Measurements from ENCODE around the gene DPYD. TPM values are rescaled to one million over a fixed set of nuclear protein-coding genes. Genes with fewer than 3 reads are reported as not detected.
"Not testable (repeated sequence)": the region's sequence is repeated elsewhere in the genome, so short reads cannot be mapped to it uniquely, and the experiment has no call there.

Gene DPYD
- polyA plus RNA-seq, 3 donors from 2014 or later = 23.0 to 35.9 (median 30.8) TPM

GRCh38 chr1:97372531-97372930 is 548.3 kb downstream of the DPYD start:
- no peak for DNase-seq
- Mint-ChIP-seq H3K4me3 (no peak overlapping the region), H3K9me3 (no peaks in the 10 kb centered on the region), H3K4me1 (peaks cover 13 to 21% of the 10 kb centered on the region in 2 donors), H3K27ac (no peak overlapping the region), H3K27me3 (ENCODE audit: low read depth in 3 of 3) (peaks cover 0 to 3% (median 0%) of the 10 kb centered on the region in 3 donors), H3K36me3 (peaks cover 9 to 18% (median 15%) of the 10 kb centered on the region in 3 donors)

GRCh38 chr1:97368296-97368695 is 552.5 kb downstream of the DPYD start:
- no peaks in the 10 kb centered on the region for H3K4me1 Mint-ChIP-seq
- no peak overlapping the region for H3K4me3 Mint-ChIP-seq
- no peaks in the 10 kb centered on the region for H3K9me3 Mint-ChIP-seq

GRCh38 chr1:97366984-97367383 is 553.9 kb downstream of the DPYD start:
- H3K36me3 Mint-ChIP-seq = peaks cover 22 to 44% (median 43%) of the 10 kb centered on the region in 3 donors
- no peaks in the 10 kb centered on the region for H3K9me3 Mint-ChIP-seq
- H3K4me1 Mint-ChIP-seq = peaks cover 0 to 2% of the 10 kb centered on the region in 2 donors
- DNase-seq = no peak
- peaks cover 0 to 2% (median 1%) of the 10 kb centered on the region in 3 donors for H3K27me3 Mint-ChIP-seq (ENCODE audit: low read depth in 3 of 3)
- H3K4me3 Mint-ChIP-seq = no peak overlapping the region
- no peak overlapping the region for H3K27ac Mint-ChIP-seq

More at GRCh38 chr1:97368296-97368695, 552.5 kb downstream of the DPYD start:
- no peak for DNase-seq
- Mint-ChIP-seq H3K27me3 (ENCODE audit: low read depth in 3 of 3) (peaks cover 0 to 1% (median 0%) of the 10 kb centered on the region in 3 donors), H3K36me3 (peaks cover 24 to 39% (median 38%) of the 10 kb centered on the region in 3 donors), H3K27ac (no peak overlapping the region)

GRCh38 chr1:97365026-97365425 is 555.8 kb downstream of the DPYD start:
- Mint-ChIP-seq H3K36me3 (peaks cover 18 to 51% (median 41%) of the 10 kb centered on the region in 3 donors), H3K27ac (no peak overlapping the region), H3K27me3 (ENCODE audit: low read depth in 3 of 3) (peaks cover 0 to 2% (median 1%) of the 10 kb centered on the region in 3 donors), H3K4me3 (no peak overlapping the region), H3K4me1 (peaks cover 0 to 4% of the 10 kb centered on the region in 2 donors), H3K9me3 (no peaks in the 10 kb centered on the region)
- DNase-seq = no peak

- Mint-ChIP-seq H3K27ac (no peak overlapping the region), H3K9me3 (no peaks in the 10 kb centered on the region), H3K36me3 (peaks cover 17 to 53% (median 47%) of the 10 kb centered on the region in 3 donors), H3K4me1 (peaks cover 0 to 4% of the 10 kb centered on the region in 2 donors), H3K27me3 (ENCODE audit: low read depth in 3 of 3) (peaks cover 0 to 2% (median 1%) of the 10 kb centered on the region in 3 donors), H3K4me3 (no peak overlapping the region)
- DNase-seq = no peak
These were observed 556.7 kb downstream of the DPYD start for GRCh38 chr1:97364086-97364485.

- H3K4me1 Mint-ChIP-seq = peaks cover 0 to 2% of the 10 kb centered on the region in 2 donors
- no peak for DNase-seq
- H3K4me3 Mint-ChIP-seq = no peak overlapping the region
- H3K9me3 Mint-ChIP-seq = no peaks in the 10 kb centered on the region
- peaks cover 20 to 33% (median 30%) of the 10 kb centered on the region in 3 donors for H3K36me3 Mint-ChIP-seq
- peak overlapping the region in 1 of 6 donors; percentile 9 for H3K27ac Mint-ChIP-seq
- peaks cover 0 to 2% (median 0%) of the 10 kb centered on the region in 3 donors for H3K27me3 Mint-ChIP-seq (ENCODE audit: low read depth in 3 of 3)
These were observed 564.5 kb downstream of the DPYD start for GRCh38 chr1:97356309-97356708.

- Mint-ChIP-seq H3K4me1 (no peaks in the 10 kb centered on the region), H3K9me3 (no peaks in the 10 kb centered on the region), H3K4me3 (no peak overlapping the region), H3K36me3 (peaks cover 11 to 25% (median 13%) of the 10 kb centered on the region in 3 donors), H3K27me3 (ENCODE audit: low read depth in 3 of 3) (peaks cover 0 to 2% (median 0%) of the 10 kb centered on the region in 3 donors), H3K27ac (no peak overlapping the region)
- DNase-seq = no peak
These were observed 567.9 kb downstream of the DPYD start for GRCh38 chr1:97352936-97353382.

GRCh38 chr1:97351846-97352245 is 569.0 kb downstream of the DPYD start:
- H3K36me3 Mint-ChIP-seq = peaks cover 7 to 20% (median 8%) of the 10 kb centered on the region in 3 donors
- no peaks in the 10 kb centered on the region for H3K9me3 Mint-ChIP-seq
- DNase-seq = no peak
- H3K4me1 Mint-ChIP-seq = no peaks in the 10 kb centered on the region
- no peaks in the 10 kb centered on the region for H3K27me3 Mint-ChIP-seq (ENCODE audit: low read depth in 3 of 3)
- H3K27ac Mint-ChIP-seq = no peak overlapping the region
- H3K4me3 Mint-ChIP-seq = no peak overlapping the region

GRCh38 chr1:97350662-97351061 is 570.2 kb downstream of the DPYD start:
- Mint-ChIP-seq H3K4me3 (no peak overlapping the region), H3K27ac (no peak overlapping the region), H3K4me1 (no peaks in the 10 kb centered on the region), H3K36me3 (peaks cover 7 to 20% (median 8%) of the 10 kb centered on the region in 3 donors), H3K9me3 (peaks cover 0 to 1% (median 0%) of the 10 kb centered on the region in 6 donors), H3K27me3 (ENCODE audit: low read depth in 3 of 3) (no peaks in the 10 kb centered on the region)
- DNase-seq = no peak

GRCh38 chr1:97350241-97350640 is 570.6 kb downstream of the DPYD start:
- Mint-ChIP-seq H3K36me3 (peaks cover 4 to 20% (median 5%) of the 10 kb centered on the region in 3 donors), H3K4me1 (no peaks in the 10 kb centered on the region), H3K27me3 (ENCODE audit: low read depth in 3 of 3) (no peaks in the 10 kb centered on the region), H3K9me3 (peaks cover 0 to 1% (median 0%) of the 10 kb centered on the region in 6 donors), H3K4me3 (no peak overlapping the region), H3K27ac (no peak overlapping the region)
- DNase-seq = no peak

GRCh38 chr1:97349794-97350193 is 571.0 kb downstream of the DPYD start:
- not testable (repeated sequence) for H3K4me1 Mint-ChIP-seq; H3K9me3 Mint-ChIP-seq; H3K27me3 Mint-ChIP-seq (ENCODE audit: low read depth in 3 of 3); H3K27ac Mint-ChIP-seq; DNase-seq; H3K4me3 Mint-ChIP-seq
- H3K36me3 Mint-ChIP-seq = peaks cover 4 to 20% (median 5%) of the 10 kb centered on the region in 3 donors

- Mint-ChIP-seq H3K4me3 (no peak overlapping the region), H3K4me1 (no peaks in the 10 kb centered on the region), H3K9me3 (peaks cover 0 to 1% (median 0%) of the 10 kb centered on the region in 6 donors)
These were observed 572.1 kb downstream of the DPYD start for GRCh38 chr1:97348599-97349265.

GRCh38 chr1:97340951-97341350 is 579.9 kb downstream of the DPYD start:
- no peak overlapping the region for H3K27ac Mint-ChIP-seq

More at GRCh38 chr1:97348599-97349265, 572.1 kb downstream of the DPYD start:
- Mint-ChIP-seq H3K27me3 (ENCODE audit: low read depth in 3 of 3) (no peaks in the 10 kb centered on the region), H3K27ac (no peak overlapping the region), H3K36me3 (peaks cover 4 to 20% (median 5%) of the 10 kb centered on the region in 3 donors)
- no peak for DNase-seq

GRCh38 chr1:97338347-97338746 is 582.5 kb downstream of the DPYD start:
- no peak for DNase-seq
- Mint-ChIP-seq H3K27me3 (ENCODE audit: low read depth in 3 of 3) (peaks cover 0 to 2% (median 0%) of the 10 kb centered on the region in 3 donors), H3K4me3 (no peak overlapping the region), H3K27ac (no peak overlapping the region), H3K4me1 (no peaks in the 10 kb centered on the region), H3K36me3 (peaks cover 6 to 12% (median 11%) of the 10 kb centered on the region in 3 donors), H3K9me3 (no peaks in the 10 kb centered on the region)

More at GRCh38 chr1:97340951-97341350, 579.9 kb downstream of the DPYD start:
- Mint-ChIP-seq H3K4me1 (no peaks in the 10 kb centered on the region), H3K27me3 (ENCODE audit: low read depth in 3 of 3) (peaks cover 0 to 2% (median 0%) of the 10 kb centered on the region in 3 donors), H3K4me3 (no peak overlapping the region), H3K9me3 (no peaks in the 10 kb centered on the region), H3K36me3 (peaks cover 6 to 12% (median 11%) of the 10 kb centered on the region in 3 donors)
- no peak for DNase-seq

Data from immature natural killer cell (primary cell).